ENCODE data around the gene NOSTRIN. TPM values are rescaled to one million over a fixed set of nuclear protein-coding genes. Genes with fewer than 3 reads are reported as not detected.

The NOSTRIN gene
- total and polyA plus RNA-seq, 2 donors (not counting 3 experiments of a cell fraction or from before 2014, with no cell fraction given) = 0.03 to 0.75 TPM

DNA sequence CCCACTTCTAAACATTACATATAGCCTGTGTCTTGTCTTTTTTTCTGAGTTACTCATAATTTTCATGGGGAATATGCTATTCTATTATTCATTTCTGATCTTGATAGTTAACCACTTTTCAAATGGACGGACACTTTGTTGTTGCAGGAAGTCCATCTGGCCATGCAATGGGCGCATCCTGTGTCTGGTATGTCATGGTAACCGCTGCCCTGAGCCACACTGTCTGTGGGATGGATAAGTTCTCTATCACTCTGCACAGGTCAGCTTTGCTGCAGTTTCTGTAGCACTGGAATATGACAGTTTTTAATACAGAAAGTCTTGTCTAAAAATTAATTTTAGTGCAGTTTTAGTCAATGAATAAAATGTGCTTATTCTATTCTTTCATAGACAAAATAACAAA, 101.9 kb downstream of the NOSTRIN start:
- no peak overlapping the region for H3K9ac ChIP-seq (replicated peaks; ENCODE audit: extremely low read depth, insufficient read depth, low read length)
- H3K27ac ChIP-seq (ENCODE audit: insufficient read depth, low read depth, low read length) = no peak overlapping the region
- intact Hi-C loops (cut with micrococcal nuclease) (no loop called here), dilution Hi-C loops (cut with MboI; ENCODE audit: extremely low pct_ligation_motif_present, low sequenced_read_pairs) (no loop called here)
- DNase-seq (ENCODE audit: low read depth, low spot score) = no peak
- CTCF ChIA-PET = interaction anchor here (1.0 kb wide), 1 partner anchor 9 kb away, joined by 3 read pairs; no protein-coding TSS in a partner anchor
- H3K4me2 ChIP-seq (ENCODE audit: insufficient read depth, low read length) = no peak overlapping the region
- no peaks in the 10 kb centered on the region for H3K4me1 ChIP-seq (ENCODE audit: control insufficient read depth, extremely low read depth, insufficient read depth, low read length)
- H3K27me3 ChIP-seq (ENCODE audit: control insufficient read depth in 2 of 2, insufficient read depth in 2 of 2, low read length in 2 of 2) = peaks cover 19 to 22% of the 10 kb centered on the region in 2 experiments
- H2AFZ ChIP-seq (ENCODE audit: low read depth, low read length) = no peak overlapping the region
- POLR2A ChIA-PET = no interaction called here
- H3K9me1 ChIP-seq (replicated peaks; ENCODE audit: control insufficient read depth, extremely low read depth, insufficient read depth, low read length) = no peaks in the 10 kb centered on the region
- no peaks in the 10 kb centered on the region for H3K9me3 ChIP-seq (replicated peaks; ENCODE audit: control insufficient read depth, insufficient read depth, low read length)
- no TSS peak for BruUV-seq (replicated peaks)
- TF ChIP-seq JUN (IDR thresholded peaks at IDR 0.05; ENCODE audit: borderline replicate concordance, insufficient read depth, insufficient read length, low read depth) (no peak), POLR2A (IDR thresholded peaks at IDR 0.05; ENCODE audit: low read depth, low read length) (no peak), POLR2AphosphoS5 (IDR thresholded peaks at IDR 0.05; ENCODE audit: insufficient read depth, low read depth, low read length) (no peak), MYC (IDR thresholded peaks at IDR 0.05; ENCODE audit: low read depth, low read length) (no peak)
- TF ChIP-seq, protein P1, sequence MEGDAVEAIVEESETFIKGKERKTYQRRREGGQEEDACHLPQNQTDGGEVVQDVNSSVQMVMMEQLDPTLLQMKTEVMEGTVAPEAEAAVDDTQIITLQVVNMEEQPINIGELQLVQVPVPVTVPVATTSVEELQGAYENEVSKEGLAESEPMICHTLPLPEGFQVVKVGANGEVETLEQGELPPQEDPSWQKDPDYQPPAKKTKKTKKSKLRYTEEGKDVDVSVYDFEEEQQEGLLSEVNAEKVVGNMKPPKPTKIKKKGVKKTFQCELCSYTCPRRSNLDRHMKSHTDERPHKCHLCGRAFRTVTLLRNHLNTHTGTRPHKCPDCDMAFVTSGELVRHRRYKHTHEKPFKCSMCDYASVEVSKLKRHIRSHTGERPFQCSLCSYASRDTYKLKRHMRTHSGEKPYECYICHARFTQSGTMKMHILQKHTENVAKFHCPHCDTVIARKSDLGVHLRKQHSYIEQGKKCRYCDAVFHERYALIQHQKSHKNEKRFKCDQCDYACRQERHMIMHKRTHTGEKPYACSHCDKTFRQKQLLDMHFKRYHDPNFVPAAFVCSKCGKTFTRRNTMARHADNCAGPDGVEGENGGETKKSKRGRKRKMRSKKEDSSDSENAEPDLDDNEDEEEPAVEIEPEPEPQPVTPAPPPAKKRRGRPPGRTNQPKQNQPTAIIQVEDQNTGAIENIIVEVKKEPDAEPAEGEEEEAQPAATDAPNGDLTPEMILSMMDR (IDR thresholded peaks at IDR 0.05; ENCODE audit: extremely low read depth in 1 of 2, insufficient read depth in 1 of 2, low read depth in 1 of 2, low read length in 2 of 2) = no peak
- TF ChIP-seq, protein P2, sequence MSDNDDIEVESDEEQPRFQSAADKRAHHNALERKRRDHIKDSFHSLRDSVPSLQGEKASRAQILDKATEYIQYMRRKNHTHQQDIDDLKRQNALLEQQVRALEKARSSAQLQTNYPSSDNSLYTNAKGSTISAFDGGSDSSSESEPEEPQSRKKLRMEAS (IDR thresholded peaks at IDR 0.05; ENCODE audit: insufficient read depth, insufficient read length) = no peak
- H3K79me2 ChIP-seq (ENCODE audit: control insufficient read depth, insufficient read depth, low read length) = no peaks in the 10 kb centered on the region
- FAIRE-seq = no peak
- H3K4me3 ChIP-seq (replicated peaks in 1 of 3; ENCODE audit: insufficient read depth in 1 of 3, low read depth in 1 of 3, low read length in 3 of 3) = no peak overlapping the region
- H4K20me1 ChIP-seq (replicated peaks; ENCODE audit: control insufficient read depth, extremely low read depth, insufficient read depth, low read length) = no peaks in the 10 kb centered on the region
- no peaks in the 10 kb centered on the region for H3K36me3 ChIP-seq (ENCODE audit: control insufficient read depth in 2 of 2, extremely low read depth in 1 of 2, insufficient read depth in 2 of 2, low read length in 2 of 2)
